Astrocyte (in vitro differentiated cells and primary cell): ENCODE measurements around the gene GPA33. TPM values are rescaled to one million over a fixed set of nuclear protein-coding genes. Genes with fewer than 3 reads are reported as not detected.

Experiments
- DNase-seq: peaks from one replicate; pipeline ENCODE4 v3.0.0-alpha.2; 2010; ENCODE audit warnings: low read depth
- FAIRE-seq: peaks from 2 replicates; lab custom pipeline; 2011; peaks lifted over from hg19 to GRCh38; lab: Jason Lieb, UNC
- H2AFZ ChIP-seq: 2 replicates; pipeline ENCODE4 v1.6.0; 2012; ENCODE audit warnings: low read depth, low read length, inconsistent platforms
- H3K27ac ChIP-seq: 2 replicates; pipeline ENCODE4 v1.5.1; 2011; ENCODE audit warnings: low read depth, low read length, inconsistent platforms
- H3K27me3 ChIP-seq: 2 replicates; pipeline ENCODE4 v1.6.0; 2011; ENCODE audit warnings: low read length, inconsistent platforms; ENCODE audit not compliant: insufficient read depth
- H3K36me3 ChIP-seq: 2 replicates; pipeline ENCODE4 v1.5.1; 2011; ENCODE audit warnings: low read length, inconsistent platforms; ENCODE audit not compliant: insufficient read depth
- H3K4me1 ChIP-seq: 2 replicates; pipeline ENCODE4 v1.5.1; 2011; ENCODE audit warnings: low read length, inconsistent platforms; ENCODE audit not compliant: insufficient read depth
- H3K4me2 ChIP-seq: 2 replicates; pipeline ENCODE4 v1.6.0; 2012; ENCODE audit warnings: low read length, inconsistent platforms
- H3K4me3 ChIP-seq: 2 replicates; pipeline ENCODE4 v1.5.1; 2011; ENCODE audit warnings: low read depth, mild to moderate bottlenecking, low read length, inconsistent platforms; ENCODE audit not compliant: insufficient read depth
- H3K79me2 ChIP-seq: 2 replicates; pipeline ENCODE4 v1.6.0; 2012; ENCODE audit warnings: mild to moderate bottlenecking, low read length, inconsistent platforms; ENCODE audit not compliant: insufficient read depth
- H3K9ac ChIP-seq: 2 replicates; pipeline ENCODE4 v1.6.0; 2012; ENCODE audit warnings: mild to moderate bottlenecking, low read length, inconsistent platforms
- H3K9me3 ChIP-seq: 2 replicates; pipeline ENCODE4 v1.5.1; 2012; ENCODE audit warnings: low read depth, mild to moderate bottlenecking, low read length, inconsistent platforms; ENCODE audit not compliant: insufficient read depth
- H4K20me1 ChIP-seq: 2 replicates; pipeline ENCODE4 v1.6.0; 2012; ENCODE audit warnings: low read length, inconsistent platforms; ENCODE audit not compliant: insufficient read depth
- H3K27ac Mint-ChIP-seq: one replicate; pipeline ENCODE4 v1.8.0; 2021; ENCODE audit warnings: mild to moderate bottlenecking, mixed read lengths; ENCODE audit not compliant: unreplicated experiment
- H3K27me3 Mint-ChIP-seq: one replicate; pipeline ENCODE4 v1.8.0; 2021; ENCODE audit warnings: low read depth, mixed read lengths; ENCODE audit not compliant: unreplicated experiment
- H3K36me3 Mint-ChIP-seq: one replicate; pipeline ENCODE4 v1.8.0; 2021; ENCODE audit warnings: low read depth, mixed read lengths; ENCODE audit not compliant: unreplicated experiment
- H3K4me1 Mint-ChIP-seq: one replicate; pipeline ENCODE4 v1.8.0; 2021; ENCODE audit warnings: low read depth, mixed read lengths; ENCODE audit not compliant: unreplicated experiment
- H3K4me3 Mint-ChIP-seq: one replicate; pipeline ENCODE4 v1.8.0; 2021; ENCODE audit warnings: mild to moderate bottlenecking, moderate library complexity, mixed read lengths; ENCODE audit not compliant: unreplicated experiment
- H3K9me3 Mint-ChIP-seq: one replicate; pipeline ENCODE4 v1.8.0; 2021; ENCODE audit warnings: mild to moderate bottlenecking, mixed read lengths; ENCODE audit not compliant: unreplicated experiment
- EZH2 ChIP-seq: IDR thresholded peaks from 2 replicates; pipeline ENCODE4 v1.6.1; 2012; ENCODE audit warnings: mild to moderate bottlenecking, low read length, inconsistent platforms; ENCODE audit not compliant: insufficient read depth
- total RNA-seq: library from RNA; stranded (reverse); gene quantifications from 2 replicates; pipeline ENCODE4 v1.2.1, GENCODE V29; 2021
- TF ChIP-seq, protein P1 (sequence below): IDR thresholded peaks from 2 replicates; pipeline ENCODE4 v1.5.1; 2011; ENCODE audit warnings: low read depth, mild to moderate bottlenecking, inconsistent platforms, low read length, moderate library complexity; ENCODE audit not compliant: insufficient read depth

GPA33 gene
- total RNA-seq, 1 donor from 2014 or later, result 1.2 TPM

GRCh38 chr1:167130829-167131510 is 40.8 kb upstream of the GPA33 start:
- Mint-ChIP-seq H3K4me1 (peaks cover 11% of the 10 kb centered on the region), H3K4me3 (no peak overlapping the region), H3K27me3 (peaks cover 21% of the 10 kb centered on the region), H3K27ac (no peak overlapping the region), H3K9me3 (peaks cover 12% of the 10 kb centered on the region), H3K36me3 (peaks cover 10% of the 10 kb centered on the region)
- peaks cover 24% of the 10 kb centered on the region for H3K27me3 ChIP-seq
- no peak overlapping the region for H3K27ac ChIP-seq
- no peak overlapping the region for H2AFZ ChIP-seq
- H3K79me2 ChIP-seq, result no peaks in the 10 kb centered on the region
- peaks cover 2% of the 10 kb centered on the region for H3K4me1 ChIP-seq
- DNase-seq (no peak), FAIRE-seq (no peak)
- TF ChIP-seq EZH2, result no peak
- TF ChIP-seq, protein P1, sequence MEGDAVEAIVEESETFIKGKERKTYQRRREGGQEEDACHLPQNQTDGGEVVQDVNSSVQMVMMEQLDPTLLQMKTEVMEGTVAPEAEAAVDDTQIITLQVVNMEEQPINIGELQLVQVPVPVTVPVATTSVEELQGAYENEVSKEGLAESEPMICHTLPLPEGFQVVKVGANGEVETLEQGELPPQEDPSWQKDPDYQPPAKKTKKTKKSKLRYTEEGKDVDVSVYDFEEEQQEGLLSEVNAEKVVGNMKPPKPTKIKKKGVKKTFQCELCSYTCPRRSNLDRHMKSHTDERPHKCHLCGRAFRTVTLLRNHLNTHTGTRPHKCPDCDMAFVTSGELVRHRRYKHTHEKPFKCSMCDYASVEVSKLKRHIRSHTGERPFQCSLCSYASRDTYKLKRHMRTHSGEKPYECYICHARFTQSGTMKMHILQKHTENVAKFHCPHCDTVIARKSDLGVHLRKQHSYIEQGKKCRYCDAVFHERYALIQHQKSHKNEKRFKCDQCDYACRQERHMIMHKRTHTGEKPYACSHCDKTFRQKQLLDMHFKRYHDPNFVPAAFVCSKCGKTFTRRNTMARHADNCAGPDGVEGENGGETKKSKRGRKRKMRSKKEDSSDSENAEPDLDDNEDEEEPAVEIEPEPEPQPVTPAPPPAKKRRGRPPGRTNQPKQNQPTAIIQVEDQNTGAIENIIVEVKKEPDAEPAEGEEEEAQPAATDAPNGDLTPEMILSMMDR, result no peak
- no peaks in the 10 kb centered on the region for H3K36me3 ChIP-seq
- no peak overlapping the region for H3K4me3 ChIP-seq
- no peak overlapping the region for H3K4me2 ChIP-seq
- no peaks in the 10 kb centered on the region for H3K9me3 ChIP-seq
- no peak overlapping the region for H3K9ac ChIP-seq
- no peaks in the 10 kb centered on the region for H4K20me1 ChIP-seq

- Histone ChIP-seq H3K27me3 (peaks cover 24% of the 10 kb centered on the region), H3K27ac (no peak overlapping the region), H3K4me3 (no peak overlapping the region), H3K9me3 (no peaks in the 10 kb centered on the region), H3K36me3 (no peaks in the 10 kb centered on the region), H3K79me2 (no peaks in the 10 kb centered on the region), H3K9ac (no peak overlapping the region), H4K20me1 (no peaks in the 10 kb centered on the region), H3K4me1 (no peaks in the 10 kb centered on the region), H2AFZ (no peak overlapping the region), H3K4me2 (no peak overlapping the region)
- Mint-ChIP-seq H3K36me3 (peaks cover 15% of the 10 kb centered on the region), H3K4me1 (no peaks in the 10 kb centered on the region), H3K27me3 (peaks cover 28% of the 10 kb centered on the region), H3K4me3 (no peak overlapping the region), H3K9me3 (peaks cover 12% of the 10 kb centered on the region), H3K27ac (no peak overlapping the region)
- FAIRE-seq (no peak), DNase-seq (no peak)
- no peak for TF ChIP-seq EZH2
- TF ChIP-seq, protein P1, result no peak
Measured at GRCh38 chr1:167128261-167129227, 38.4 kb upstream of the GPA33 start.
